Stimulated activated CD8-positive, alpha-beta memory T cell treated with anti-CD3 and anti-CD28 coated beads, Interleukin-7, amount 100 ng/mL, for 1 hour (primary cell): ENCODE results near the gene ELOVL5.
"Not testable (repeated sequence)": the region's sequence is repeated elsewhere in the genome, so short reads cannot be mapped to it uniquely, and the experiment has no call there.

Experiments used
- DNase-seq, 2 donors: peaks; one replicate each; pipeline ENCODE4 v3.0.0-alpha.2; 2020; ENCODE audit warnings: low read depth in 2 of 2

ELOVL5 gene, protein sequence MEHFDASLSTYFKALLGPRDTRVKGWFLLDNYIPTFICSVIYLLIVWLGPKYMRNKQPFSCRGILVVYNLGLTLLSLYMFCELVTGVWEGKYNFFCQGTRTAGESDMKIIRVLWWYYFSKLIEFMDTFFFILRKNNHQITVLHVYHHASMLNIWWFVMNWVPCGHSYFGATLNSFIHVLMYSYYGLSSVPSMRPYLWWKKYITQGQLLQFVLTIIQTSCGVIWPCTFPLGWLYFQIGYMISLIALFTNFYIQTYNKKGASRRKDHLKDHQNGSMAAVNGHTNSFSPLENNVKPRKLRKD

DNA sequence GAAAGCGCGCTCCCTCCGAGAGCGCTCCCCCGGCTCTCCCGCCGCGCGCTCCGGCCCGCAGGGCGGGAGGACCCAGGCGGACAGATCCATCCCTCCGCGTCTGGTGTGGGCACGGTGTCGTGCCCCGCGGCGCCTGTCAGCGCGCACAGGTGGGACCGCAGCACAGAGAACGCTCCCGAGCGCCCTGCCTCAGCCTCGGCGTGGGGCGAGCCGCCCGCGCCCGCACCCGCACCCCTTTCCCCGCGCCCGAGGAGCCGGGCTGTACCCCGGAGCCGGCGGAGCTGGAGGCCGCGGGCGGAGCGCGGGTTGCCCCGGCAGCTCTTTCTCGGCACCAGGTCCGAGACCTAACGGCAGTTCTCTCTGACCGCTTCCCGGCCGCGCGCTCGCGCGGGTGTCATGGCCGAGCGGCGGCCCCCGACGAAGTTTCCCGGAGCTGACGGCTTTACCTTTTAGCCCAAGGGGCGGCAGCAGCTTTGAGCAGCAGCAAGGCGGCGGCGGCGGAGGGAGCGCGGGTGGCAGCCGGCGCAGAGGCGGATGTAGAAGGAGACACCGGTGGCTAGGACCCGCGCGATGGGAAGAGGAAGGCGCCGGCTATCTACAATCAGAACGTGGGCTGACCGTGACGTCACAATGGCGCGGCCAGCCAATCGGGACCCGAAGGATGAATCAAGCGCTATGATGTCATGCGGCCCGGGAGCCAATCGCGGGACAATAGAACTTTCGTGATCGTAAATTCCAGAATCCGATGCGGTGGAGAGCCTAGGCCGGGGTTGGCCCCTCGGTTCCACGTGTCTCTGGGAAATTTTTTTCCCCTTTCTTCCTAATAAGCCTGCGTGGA lies at the start of gene ELOVL5:
ELOVL5 (minus strand) TSS at position 580 of the 838 bp plus-strand sequence. CDS start 53,251 bp downstream, outside the sequence.
- peak; percentile 82 to 89 for DNase-seq

DNA sequence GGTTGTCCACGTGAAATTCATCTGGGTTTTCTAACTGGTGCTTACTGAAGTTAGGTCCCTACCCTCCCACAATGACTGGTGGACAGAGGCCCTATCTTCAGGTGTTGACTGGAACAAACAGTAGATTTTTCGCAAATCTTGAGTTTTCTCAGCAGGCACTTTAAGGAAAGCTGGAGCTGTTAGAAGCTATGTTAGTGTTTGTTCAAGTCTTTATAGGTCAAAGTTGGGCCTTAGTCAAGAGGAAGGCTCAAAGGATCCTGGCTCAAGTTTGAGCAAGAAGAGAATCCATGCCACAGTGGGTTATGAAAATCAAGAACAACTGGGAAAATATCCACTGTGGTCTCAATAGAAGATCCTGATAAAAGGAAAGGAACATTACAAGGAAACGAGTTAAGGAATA lies 48.5 kb upstream of the ELOVL5 start:
- DNase-seq: no peak

DNA sequence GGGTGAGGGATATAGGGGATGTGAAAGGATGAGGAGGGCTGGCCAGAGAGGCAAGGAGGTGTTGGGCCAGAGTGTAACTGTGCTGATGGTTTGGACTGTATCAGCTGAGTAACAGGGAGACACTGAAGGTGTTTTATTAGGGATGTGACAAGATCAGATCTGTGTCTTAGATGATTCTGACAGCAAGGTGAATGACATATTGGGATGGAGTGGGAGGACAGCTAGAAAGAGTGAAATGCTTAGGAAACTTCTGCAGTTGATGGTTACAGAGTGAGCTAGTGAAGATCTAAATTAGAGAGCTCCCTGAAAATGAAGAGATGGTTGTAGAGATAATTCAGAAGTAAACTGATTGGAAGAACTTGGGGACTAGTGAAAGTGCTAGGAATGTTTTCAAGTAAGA lies 47.2 kb upstream of the ELOVL5 start:
- DNase-seq: no peak

DNA sequence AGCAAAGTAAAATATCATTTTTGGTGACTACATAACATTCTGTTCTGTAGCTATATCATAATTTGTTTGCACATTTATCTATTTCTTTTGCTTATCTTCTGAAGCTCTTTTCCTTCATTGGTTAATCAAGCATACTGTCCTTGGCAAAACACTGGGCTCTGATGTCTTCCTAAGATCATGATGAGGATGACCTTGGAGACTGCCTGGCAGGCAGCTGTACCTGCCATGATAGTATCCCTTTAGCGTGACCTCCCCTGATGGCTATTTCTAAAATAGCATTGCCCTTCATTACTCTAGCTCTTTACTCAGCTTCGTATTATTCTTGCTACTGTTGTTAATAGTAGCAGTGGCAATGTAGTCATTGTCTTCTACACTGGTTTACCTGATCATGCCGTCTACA lies 46.0 kb upstream of the ELOVL5 start:
- DNase-seq: no peak

DNA sequence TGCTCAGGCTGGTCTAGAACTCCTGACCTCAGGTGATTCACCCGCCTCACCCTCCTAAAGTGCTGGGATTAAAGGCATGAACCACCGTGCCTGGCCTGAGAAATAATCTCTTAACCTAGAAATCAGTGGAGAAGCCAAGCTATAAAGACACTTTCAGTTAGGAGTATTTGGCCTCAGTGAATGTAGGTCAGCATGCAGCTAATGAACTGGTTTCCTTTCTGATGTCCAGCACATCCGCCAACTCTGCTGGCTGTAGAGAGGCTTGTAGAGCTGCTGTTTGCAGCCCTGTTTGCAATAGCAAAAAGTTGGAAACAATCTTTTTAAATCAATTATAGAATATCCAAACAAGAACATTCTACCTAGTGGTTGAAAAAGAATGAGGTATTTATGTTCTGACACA lies 42.4 kb upstream of the ELOVL5 start:
- no peak for DNase-seq

DNA sequence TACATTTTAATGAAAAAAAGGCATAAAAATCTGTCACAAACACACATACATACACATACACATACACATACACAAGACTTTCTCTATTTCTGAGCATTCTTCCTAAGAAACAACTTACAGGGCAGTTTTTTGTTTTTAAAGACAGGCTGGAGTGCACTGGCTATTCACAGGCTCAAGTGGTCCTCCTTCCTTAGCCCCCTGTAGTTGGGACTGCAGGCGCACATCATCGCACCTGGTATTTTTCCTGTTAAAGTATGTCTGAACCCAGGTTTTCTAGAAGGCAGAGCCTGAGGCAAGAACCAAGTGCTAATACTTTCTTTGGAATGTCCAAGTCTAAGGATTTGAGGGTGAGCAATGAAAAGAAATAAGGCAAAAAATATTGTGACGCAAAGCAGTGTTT lies 41.3 kb upstream of the ELOVL5 start:
- no peak for DNase-seq

DNA sequence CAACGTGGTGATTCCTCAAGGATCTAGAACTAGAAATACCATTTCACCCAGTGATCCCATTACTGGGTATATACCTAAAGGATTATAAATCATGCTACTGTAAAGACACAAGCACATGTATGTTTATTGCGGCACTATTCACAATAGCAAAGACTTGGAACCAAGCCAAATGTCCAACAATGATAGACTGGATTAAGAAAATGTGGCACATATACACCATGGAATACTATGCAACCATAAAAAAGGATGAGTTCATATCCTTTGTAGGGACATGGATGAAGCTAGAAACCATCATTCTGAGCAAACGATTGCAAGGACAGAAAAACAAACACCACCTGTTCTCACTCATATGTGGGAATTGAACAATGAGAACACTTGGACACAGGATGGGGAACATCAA lies 39.9 kb upstream of the ELOVL5 start:
- not testable (repeated sequence) for DNase-seq

DNA sequence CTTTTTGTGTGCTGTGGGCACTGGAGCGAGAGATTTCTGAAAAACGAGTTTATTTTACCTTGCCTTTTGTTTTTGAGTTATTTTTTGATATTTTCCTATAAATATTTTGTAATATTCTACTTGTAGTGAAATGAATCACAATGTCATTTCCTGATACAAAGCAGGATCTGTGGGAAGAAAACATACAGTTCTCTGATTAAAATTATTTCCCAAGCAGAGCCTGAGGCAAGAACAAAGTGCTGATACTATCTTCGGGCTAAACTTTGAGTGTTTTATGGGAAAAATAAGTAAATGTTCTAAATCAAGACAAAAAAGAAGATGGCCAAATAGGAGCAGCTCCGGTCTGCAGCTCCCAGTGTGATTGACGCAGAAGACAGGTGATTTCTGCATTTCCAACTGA lies 33.7 kb upstream of the ELOVL5 start:
- DNase-seq: no peak

DNA sequence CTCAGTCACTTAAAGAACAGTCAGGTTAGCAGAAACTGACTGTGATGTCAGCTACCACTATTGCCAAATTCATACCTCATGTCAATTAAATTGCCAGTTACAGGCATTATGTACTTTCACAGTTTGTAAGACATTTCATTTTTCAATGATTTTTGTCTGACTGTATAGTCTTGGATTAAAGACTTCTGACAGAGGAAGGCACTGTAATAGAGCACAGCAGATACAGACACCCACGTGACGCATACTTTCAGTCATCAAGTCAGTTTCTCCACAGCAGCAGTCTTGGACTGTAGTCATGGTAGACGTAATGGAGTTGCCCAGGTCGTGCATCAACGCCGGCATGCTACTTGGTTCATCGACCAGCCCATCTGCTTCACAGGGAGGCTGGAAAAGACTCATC lies 29.5 kb upstream of the ELOVL5 start:
- DNase-seq: no peak

DNA sequence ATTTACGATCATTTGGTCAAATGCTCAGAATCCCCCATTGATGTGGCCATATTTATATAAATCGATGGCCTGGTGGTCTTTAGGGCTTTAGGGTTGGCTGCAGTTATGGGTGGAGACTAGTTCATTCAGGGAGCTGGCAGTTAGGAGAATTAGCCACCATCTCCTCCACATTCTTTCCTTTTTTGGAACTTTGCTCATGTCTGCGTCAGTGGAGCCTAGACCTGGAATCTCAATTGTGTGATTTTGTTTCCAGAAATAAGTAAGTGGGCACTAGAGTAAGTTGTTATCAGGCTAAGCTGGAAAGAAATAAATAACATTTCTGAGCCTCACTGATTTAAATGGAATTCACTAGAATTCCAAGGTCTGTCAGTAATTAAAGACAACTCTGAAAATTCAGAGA lies 29.0 kb upstream of the ELOVL5 start:
- no peak for DNase-seq

DNA sequence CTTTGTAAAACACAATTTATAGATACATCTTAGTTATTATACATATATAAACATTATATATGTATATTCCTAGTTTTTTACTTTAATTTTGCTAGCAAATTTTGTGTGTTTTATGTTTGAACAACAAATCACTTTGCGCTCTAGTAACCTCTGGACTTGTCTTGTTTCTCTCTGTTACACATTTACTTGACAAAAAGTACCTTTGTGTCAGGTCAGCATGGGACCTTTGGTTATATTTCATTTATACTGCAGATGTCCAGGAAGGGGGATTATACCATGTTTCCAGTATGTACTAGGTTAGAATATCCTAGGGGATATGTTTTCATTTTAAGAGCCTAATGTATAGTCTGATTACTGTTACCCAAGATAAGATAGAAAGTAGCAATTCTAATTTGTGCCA lies 28.5 kb upstream of the ELOVL5 start:
- no peak for DNase-seq

DNA sequence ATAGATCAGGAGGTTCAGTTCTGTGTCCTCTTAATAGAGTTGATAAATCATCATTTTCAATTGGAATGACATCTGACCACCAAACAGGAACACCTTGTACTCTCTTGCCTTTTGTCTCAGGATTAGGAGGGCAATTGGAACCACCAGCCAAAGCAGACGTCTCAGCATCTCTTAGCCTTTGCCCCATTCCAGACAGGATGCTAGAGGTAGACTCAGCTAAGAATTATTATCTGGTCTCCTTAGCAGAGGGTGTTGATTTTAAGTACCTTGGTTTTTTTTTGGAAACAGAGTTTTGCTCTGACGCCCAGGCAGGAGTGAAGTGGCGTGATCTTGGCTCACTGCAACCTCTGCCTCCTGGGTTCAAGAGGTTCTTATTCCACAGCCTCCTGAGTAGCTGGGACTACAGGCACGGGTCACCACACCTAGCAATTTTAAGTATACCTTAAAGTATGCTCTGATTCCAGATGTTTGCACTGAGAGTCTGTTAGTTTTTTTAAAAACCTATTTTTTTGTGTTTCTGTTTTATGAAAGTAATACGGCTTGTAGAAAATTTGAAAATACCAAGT lies 28.0 kb upstream of the ELOVL5 start:
- no peak for DNase-seq

DNA sequence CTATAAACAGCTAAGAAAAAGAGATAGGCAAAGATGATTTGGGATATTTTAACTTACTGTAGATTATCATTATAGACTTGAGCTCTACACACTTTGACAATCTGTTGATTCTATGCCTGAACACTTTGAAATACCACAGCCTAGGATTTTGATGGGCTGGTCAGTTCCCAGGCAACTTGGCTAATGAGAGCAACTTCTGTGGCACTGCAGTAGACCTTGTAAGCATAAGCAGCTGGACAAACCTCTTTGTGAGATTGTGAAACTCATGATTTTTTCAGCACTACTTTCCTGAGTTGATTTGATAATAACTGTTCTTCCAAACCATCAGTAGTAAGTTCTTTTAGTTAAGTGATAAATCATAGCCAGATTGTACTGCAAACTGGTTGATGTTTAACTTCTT lies 27.1 kb upstream of the ELOVL5 start:
- no peak for DNase-seq

DNA sequence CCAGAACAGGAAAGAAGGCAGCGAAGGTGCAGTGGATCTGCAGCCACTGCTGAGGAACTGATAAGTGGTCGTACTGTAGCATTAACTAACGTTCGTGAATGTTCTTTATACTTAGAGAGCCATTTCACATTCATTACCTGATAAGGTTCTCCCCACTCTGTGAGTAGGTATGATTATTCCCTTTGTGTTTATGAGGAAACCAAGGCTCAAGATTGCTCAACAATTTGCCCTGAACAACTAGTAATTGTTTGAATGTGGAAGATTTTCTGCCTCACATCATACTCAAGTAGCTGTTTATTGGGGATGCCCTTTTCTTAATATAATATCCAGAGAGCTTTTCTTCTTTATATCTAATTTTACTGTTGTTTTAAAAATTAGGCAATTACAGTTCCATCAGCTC lies 24.9 kb upstream of the ELOVL5 start:
- DNase-seq: no peak

DNA sequence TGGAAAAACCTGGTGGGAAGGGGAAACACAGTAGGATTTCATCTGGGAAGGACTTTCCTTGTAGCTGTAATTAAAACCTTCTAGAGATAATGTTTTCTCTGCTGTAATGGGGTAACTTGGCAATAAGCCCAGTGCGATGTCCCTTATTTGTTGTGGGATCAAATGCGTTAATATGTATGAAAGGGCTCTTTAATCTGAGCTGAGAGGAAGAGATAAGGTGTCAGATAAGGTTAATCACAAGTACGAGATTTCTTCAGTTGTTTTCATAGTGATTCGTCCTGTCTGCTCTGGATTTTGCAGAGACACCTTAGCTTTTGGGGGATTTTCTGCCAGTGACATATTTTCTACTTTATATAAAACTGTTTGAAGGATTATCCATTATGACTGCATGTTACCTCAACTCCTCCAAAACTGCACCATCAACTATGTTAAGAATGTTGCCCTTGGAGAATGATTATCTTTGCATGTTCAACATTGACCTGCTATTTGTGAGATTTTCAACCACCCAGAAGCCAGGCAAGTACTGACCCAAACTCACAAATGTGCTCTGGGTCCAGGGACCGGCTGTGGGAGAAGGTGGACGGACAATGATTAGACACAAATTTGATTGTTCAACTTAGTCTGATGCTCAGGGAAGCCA lies 21.2 kb upstream of the ELOVL5 start:
- DNase-seq: no peak

DNA sequence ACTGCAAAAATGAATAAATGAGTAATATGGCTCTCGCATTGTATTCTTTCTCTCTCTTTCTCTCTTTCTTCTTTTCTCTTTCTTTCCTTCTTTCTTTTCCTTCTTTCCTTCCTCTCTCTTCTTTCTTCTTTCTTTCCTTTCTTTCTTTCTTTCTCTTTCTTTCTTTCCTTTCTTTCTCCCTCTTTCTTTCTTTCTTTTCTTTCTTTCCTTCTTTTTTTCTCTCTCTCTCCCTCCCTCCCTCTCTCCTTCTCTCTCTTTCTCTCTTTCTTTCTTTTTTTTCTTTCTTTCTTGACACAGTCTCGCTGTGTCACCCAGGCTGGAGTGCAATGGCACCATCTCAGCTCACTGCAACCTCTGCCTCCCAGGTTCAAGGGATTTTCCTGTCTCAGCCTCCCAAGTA lies 20.3 kb upstream of the ELOVL5 start:
- no peak for DNase-seq

DNA sequence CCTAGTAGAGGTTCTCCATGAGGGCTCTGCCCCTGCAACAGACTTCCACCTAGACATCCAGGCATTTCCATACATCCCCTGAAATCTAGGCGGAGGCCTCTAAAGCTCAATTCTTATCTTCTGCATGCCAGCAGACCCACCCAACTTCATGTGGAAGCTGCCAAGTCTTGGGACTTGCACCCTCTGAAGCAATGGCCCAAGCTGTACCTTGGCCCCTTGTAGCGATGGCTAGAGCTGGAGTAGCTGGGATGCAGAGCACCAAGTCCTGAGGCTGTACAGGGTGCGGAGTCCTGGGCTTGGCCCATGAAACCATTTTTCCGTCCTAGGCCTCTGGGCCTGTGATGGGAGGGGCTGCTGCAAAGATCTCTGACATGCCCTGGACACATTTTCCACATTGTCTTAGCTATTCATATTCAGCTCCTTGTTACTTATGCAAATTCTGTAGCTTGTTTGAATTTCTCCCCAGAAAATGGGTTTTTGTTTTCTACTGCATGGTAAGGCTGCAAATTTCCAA lies 17.4 kb upstream of the ELOVL5 start:
- DNase-seq: no peak

DNA sequence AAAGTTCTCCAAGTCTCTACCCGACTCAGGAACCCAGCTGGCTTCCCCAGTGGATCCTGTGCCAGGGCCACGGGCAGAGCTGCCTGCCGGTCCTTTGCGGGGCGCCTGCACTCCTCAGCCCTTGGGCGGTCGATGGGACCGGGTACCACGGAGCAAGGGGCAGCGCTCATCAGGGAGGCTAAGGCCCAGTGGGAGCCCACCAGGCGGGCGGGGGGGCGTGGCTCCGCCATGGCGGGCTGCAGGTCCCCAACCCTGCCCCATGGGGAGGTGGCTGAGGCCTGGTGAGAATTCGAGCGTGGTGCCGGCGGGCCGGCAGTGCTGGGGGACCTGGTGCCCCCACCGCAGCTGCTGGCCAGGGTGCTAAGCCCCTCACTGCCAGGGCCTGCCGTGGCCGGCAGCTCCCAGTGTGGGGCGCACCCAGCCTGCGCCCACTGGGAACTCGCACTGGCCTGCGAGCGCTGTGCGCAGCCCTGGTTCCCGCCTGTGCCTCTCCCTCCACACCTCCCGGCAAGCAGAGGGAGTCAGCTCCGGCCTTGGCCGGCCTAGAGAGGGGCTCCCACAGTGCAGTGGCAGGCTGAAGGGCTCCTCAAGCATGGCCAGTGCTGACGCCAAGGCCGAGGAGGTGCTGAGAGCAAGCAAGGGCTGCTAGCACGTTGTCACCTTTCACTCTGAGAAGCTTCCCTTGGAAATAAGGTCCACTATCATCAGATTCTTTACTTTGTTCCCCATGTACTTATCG lies 14.8 kb upstream of the ELOVL5 start:
- no peak for DNase-seq

DNA sequence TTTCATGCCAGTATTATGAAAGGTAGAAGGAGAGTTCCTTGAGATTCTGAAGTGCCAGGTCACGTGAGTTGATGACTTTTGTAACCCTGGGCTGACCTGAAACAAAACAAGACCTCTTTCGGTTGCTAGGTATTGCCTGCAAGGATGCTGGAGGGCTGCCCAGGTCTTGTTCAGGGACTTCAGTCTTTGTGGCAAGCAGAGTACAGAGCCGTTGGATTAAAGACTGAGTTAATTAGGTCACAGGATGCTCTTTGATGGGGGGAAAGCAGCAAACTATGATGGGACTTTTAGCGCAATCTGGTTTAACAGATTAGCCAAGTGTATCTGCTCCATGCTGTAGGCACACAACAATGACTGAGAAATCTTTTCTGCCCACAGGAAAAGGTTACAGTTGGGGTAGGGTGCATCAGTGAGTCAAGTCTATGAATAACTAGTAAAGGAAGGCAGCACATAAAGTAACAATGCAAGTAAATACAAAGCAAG lies 12.8 kb upstream of the ELOVL5 start:
- DNase-seq: peak in 1 of 2 donors; percentile 22

DNA sequence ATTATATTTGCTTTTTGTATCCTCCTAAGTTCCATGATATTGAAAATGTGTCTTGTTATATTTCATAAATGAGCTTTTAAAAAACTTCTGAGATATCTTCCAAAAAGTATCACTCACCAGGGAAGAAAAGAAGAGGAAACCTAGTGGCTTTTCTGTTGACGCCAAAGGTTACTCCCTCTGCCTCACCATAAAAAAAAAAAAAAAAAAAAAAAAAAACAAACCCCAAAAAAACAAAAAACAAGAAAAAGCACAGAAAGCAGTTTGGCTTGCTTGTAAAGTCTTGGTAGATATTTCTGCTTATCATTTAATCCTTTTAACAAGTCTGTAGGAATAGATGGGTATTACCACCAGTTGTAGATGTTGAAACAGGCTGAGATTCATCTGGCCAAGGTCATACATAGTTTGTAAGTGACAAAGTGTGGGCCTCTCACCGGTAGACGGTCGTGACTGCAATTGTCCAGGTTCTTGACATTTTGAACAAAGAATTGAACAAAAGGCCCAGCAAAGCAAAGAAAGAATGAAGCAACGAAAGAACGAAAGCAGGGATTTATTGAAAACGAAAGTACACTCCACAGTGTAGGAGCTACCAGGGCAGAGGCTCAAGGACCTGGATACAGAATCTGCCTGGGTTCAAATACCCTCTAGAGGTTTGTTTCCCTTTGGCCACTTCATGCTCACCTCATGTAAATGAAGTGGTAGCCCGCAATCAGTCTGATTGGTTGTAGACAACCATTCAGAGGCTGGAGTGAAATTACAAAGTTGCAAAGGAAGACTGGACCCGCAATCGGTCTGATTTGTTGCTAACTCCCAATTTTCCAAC lies 11.6 kb upstream of the ELOVL5 start:
- DNase-seq: no peak

DNA sequence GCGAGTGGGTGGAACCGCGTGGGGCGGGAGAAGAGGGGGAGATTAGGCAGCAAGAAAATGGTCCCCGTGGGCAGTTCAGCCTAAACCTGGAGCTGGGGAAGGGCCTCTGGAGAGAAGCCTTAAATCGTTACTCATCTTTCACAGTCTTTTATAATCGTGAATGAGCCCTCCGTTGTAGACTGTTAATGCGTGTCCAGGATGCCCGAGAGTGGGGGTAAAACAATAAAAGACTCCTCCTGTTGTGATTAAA lies 11.0 kb upstream of the ELOVL5 start:
- no peak for DNase-seq
